Left hindlimb (tissue), 1 donor: Measurements from ENCODE around the gene COL11A1.
A peak's percentile ranks its signal among the peaks of the same experiment; 100 is the strongest.
"Not testable (repeated sequence)": the region's sequence is repeated elsewhere in the genome, so short reads cannot be mapped to it uniquely, and the experiment has no call there.

Experiments
- DNase-seq: peaks from one replicate; pipeline ENCODE4 v3.0.0-alpha.2; 2018

Gene COL11A1

DNA sequence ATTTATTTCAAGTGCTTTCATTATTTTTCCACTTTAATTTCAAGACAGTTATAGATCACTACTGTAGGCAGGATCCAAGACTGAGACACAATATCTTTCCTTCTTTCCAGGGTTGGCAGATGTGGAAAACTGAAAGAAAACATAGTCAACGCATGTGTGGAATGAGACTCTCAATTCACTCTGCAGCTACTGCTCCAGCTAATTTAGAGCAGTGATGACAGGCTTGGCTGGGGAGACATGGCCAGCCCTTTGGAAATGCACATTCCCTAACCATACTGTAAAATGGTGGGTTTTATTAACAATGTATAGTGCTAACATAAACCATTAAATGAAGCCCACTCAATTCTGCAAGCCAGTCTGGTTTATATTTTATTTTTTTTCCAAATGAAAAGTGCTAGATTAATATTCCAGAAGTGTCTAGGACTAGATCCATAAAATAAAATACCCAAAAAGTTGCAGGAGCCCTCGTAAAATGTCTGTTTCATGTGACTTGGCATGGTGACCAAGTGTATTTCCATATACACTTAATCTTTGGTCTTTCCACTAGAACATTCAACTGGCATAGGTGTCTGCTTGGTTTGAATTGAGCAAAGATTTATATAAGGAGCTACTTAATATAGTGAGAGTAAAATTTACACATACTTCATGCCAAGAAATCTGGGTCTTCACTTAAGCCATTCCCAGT lies 32.9 kb downstream of the COL11A1 start:
- peak; percentile 83 for DNase-seq

DNA sequence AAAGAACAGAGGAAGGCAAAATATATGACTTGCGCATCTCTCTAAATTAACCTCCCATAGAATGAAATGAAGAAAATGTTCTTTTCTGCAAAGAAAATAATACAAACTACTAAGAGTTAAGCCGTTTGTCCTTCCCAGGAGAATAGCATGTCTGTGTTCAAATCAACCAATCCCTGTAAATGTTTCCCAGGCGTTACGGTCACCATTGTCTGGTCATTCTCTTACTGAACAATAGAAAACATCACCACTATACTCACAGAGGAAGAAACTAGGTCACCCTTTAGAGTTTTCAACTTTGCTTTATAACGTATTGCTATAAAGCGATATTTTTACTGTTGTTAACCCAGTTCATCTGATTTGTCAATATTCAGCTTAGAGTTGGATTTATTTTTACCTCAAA lies 34.1 kb downstream of the COL11A1 start:
- no peak for DNase-seq

DNA sequence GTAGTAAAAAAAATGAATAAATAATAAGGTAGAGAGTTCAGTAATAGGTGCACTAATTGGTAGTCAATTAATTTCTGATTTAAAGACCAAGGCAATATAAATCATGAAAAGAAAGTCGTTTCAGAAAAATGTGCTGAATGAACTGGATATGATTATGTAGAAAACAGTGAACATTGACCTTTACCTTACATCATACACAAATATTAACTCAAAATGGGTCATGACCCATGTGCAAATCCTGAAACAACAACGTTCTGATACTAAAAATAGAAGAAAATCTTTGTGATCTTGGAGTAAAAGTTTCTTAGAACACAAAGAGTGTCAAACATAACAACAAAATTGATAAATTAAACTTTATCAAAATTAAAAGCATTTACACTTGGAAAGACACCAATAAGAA lies 39.1 kb downstream of the COL11A1 start:
- no peak for DNase-seq

DNA sequence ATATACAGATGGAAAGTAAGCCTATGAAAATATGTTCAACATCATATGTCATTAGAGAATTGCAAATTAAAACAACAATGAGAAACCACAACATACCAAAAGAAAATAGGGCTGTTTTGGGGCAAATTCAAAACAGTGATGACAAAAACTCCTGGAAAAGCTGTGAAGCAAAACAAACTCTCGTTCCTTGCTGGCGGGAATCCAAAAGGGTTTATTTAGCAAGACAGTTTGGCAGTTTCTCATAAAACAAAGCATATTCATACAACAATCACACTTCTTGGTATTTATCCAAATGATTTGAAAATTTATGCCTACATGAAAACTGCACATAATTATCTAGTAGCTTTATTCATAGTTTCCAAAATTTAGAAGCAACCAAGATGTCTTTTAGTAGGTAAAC lies 44.4 kb downstream of the COL11A1 start:
- no peak for DNase-seq

DNA sequence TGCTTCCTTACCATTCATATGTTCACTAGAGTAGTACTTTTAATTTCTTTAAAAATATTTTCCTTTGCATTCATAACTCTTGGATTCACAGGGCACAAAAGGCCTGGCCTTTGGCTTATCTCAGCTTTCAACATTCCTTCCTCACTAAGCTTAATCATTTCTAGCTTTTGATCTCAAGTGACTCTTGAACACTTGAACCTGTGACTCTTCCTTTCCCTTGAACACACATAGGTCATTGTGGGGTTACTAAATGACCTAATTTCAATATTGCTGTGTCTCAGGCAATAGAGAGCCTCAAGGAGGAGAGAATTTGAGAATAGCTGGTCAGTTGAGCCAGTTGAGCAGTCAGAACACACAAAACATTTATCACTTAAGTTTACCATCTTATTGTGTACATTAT lies 49.9 kb downstream of the COL11A1 start:
- no peak for DNase-seq

DNA sequence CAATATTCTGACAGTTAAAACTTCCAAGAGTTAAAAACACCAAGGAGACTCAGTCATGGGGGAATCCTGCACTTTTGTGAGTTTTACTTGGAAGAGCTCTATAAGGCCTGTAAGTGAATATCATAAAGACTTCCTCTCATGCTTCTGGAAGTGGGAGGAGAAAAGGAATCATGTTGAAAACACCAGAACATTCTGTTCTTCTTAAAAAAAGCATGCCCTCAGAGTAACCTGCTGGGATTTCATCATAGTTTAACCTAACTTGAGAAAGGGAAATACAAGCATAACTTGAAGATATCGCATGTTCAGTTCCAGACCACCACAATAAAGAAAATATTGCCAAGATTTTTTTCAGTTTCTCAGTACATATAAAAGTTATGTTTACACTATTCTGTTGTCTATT lies 51.9 kb downstream of the COL11A1 start:
- no peak for DNase-seq

DNA sequence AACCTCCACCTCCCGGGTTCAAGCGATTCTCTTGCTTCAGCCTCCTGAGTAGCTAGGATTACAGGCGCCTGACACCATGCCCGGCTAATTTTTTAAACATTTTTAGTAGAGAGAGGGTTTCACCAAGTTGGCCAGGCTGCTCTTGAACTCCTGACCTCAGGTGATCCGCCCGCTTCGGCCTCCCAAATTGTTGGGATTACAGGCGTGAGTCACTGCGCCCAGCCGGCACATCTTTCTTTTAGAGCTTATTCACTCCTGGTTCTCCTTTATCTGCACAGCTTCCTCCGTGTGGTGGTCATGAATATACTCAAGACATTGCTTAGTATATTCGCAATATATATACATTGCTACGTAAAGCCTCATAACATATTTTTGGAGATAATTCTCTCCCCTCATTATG lies 80.2 kb downstream of the COL11A1 start:
- DNase-seq, result not testable (repeated sequence)

DNA sequence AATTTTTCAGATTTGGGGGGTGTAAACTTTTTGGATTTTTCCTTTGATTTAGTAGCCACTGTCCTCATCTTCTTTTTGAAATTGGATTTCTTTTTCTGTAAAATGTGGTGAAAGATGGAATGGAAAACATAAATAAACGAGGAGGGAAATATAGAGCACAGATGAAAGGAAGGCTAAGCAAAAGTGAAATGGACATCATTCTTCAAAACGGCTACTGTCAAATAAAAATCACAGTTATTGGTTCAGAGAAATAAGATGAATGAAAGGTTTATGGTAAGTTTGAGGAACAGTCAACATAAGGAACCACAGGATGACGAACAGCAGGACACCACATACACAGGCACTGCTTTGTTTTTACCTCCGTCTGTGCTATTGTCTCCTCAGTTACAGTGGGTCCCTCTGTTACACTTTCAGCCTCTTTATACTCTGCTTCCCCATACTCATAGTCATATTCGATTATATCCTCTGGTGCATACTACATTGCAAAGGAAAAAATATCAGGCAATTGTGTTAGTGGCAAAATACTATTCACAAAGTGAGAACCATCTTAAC lies 82.4 kb downstream of the COL11A1 start:
- DNase-seq, result no peak

DNA sequence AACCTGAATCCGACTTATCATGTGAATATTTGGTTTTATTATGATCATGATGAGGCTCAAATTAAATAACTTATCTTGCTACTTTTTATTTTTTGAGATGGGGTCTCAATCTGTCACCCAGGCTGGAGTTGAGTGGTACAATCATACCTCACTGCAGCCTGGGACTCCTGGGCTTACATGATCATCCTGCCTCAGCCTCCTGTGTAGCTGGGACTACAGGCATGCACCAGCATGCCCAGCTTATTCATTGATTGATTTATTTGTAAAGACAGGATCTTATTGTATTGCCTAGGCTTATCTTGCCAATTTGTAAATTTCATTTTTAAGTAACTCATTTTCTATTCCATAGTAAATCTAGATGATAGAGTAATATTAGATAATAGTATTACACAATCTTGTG lies 84.3 kb downstream of the COL11A1 start:
- DNase-seq, result no peak

DNA sequence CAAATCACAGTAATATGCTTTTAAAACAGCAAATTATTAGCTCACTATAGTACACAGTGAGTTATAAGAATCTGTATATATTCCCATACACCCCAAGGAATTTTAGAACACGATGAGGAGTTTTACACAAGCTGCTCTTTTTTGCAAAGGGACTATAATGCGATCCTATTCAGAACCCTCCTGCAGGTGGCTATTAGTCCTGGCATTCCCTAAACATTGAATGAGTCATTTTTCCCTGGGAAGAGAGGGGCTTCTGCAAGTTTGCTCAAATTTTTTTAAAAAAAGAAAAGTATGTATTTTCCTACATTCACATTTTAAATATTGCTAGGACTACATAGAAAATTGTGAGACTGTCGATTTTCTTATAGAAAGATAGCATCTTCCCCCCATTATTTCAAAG lies 106.3 kb downstream of the COL11A1 start:
- DNase-seq, result no peak

DNA sequence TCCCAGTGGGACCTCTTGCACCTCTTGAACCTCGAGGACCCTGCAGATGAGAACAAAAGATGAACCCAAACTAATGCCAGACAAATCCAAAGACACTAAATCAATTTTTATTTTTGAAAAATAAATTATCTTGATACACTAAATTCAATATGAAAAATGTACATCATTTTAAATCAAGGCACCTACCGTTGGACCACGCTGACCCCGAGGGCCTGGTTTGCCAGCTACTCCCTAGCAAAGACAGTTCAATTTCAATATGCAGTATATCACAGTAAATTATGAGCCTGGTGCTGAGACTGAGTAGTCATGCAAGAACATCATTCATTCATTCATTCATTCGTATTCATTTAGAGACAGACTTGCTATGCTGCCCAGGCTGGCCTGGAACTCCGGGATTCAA lies 129.4 kb downstream of the COL11A1 start:
- DNase-seq, result no peak

DNA sequence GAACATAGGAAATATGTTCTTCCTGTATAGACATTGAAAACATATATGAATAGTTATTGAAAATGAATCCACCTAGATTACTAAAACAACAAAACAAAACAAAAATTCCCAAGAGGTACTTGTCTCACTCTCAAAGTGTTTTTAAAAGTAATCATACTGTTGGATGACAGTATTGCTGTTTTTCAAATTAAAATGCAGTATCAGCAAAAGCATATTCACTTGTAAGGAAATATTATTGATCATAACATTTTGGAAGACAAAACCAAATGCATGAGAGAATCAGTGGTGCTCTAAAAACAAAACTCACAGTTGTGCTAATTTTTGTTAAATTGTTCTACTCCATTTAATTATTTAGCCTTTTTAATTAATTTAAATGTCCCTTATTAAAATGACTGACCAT lies 131.0 kb downstream of the COL11A1 start:
- no peak for DNase-seq

DNA sequence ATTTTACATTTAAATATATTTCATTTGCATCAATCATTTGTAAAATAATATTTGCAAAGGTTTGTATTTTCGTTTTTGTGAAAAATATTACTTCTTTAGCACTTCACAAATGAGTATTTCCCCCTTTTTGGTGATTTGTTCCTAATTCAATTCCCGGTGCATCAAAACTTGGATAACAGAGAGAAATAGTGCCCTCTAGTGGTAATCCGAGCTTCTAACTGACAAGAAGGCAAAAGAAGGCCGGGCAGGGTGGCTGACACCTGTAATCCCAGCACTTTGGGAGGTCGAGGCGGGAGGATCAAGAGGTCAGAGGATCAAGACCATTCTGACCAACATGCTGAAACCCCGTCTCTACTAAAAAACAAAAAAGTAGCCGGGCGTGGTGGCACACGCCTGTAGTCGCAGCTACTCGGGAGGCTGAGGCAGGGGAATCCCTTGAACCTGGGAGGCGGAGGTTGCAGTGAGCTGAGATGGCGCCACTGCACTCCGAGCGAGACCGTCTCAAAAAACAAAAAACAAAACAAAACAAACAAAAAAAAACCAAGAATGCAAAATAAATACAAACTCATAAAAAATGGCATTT lies 137.7 kb downstream of the COL11A1 start:
- no peak for DNase-seq

DNA sequence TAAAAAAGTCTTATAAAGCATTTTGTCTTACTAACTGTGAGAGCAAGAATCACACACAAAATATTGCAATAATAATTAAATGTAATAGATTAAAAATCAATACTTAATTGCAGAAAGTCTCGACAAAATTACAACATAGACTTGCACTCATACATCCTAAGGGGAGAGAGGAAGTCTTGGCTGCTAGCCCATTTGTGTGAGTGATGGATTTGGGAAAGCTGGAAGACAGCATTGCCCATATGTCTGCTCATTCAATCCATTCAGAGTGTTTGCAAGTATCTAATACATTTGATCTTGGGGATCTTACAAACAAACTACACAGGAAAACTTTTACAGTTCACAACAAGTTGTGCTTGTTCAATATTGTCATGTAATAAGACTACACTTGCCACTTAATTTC lies 140.5 kb downstream of the COL11A1 start:
- no peak for DNase-seq

DNA sequence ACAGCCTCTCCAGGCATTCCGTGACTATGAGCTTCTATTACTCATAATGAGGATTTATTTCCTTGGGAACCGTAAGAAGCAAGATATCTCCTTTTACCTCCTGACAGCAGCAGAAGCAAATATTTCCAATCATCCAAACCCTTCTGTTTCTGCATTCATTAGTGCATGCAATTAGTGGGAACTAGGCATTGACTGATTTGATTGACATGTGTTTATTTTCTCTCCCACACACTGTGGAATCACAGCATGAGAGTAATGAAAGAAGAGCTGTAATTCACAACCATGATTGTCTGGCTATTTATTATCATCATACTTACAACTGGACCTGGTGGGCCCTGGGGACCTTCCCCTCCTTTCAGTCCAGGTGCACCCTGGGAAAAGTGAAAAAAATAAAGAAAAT lies 146.8 kb downstream of the COL11A1 start:
- no peak for DNase-seq

DNA sequence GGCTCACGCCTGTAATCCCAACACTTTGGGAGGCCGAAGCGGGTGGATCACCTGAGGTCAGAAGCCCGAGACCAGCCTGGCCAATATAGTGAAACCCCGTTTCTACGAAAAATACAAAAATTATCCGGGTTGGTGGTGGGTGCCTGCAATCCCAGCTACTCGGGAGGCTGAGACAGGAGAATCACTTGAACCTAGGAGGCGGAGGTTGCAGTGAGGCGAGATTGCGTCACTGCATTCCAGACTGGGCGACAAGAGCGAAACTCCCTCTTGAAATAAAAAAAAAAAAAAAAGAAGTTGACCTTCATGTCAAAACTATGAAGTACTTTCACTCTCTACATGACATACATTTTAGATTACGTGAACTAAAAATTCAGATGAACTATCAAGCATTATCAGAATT lies 153.7 kb downstream of the COL11A1 start:
- no peak for DNase-seq

DNA sequence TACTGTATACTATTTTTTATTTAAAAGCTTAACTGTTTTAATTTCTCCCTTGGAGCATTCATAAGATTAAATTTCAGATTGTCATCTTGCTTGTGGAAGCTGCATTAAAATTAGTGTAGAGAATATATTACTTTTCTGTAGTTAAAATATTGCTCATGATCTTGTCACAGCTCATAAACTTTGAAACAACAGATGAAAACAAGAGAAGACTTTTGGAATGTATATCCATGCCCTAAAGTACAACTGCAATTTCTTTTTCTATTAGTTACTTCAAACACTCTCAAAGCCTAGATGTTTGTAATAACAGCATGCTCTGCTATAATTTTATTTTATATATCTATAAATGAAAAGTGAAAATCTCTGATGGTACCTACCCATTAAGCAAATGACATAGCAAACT lies 155.9 kb downstream of the COL11A1 start:
- DNase-seq, result no peak

DNA sequence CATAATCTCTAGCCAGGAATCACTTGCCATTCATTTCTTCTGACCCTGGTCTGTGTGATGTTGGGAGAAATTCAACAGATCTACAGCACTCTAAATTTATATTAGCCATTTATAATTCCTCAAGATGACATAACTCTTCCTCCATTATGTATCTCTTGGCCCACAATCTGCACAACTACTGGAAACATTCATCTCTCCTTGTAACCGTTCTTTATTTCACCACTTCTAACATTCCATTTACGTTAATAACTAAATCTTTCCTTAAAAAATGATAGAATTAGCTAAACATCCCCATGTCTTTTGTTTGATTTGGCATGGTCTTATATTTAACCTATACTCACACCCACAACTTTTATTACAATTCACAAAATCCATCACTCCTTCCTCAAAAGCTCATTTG lies 166.0 kb downstream of the COL11A1 start:
- DNase-seq, result no peak

DNA sequence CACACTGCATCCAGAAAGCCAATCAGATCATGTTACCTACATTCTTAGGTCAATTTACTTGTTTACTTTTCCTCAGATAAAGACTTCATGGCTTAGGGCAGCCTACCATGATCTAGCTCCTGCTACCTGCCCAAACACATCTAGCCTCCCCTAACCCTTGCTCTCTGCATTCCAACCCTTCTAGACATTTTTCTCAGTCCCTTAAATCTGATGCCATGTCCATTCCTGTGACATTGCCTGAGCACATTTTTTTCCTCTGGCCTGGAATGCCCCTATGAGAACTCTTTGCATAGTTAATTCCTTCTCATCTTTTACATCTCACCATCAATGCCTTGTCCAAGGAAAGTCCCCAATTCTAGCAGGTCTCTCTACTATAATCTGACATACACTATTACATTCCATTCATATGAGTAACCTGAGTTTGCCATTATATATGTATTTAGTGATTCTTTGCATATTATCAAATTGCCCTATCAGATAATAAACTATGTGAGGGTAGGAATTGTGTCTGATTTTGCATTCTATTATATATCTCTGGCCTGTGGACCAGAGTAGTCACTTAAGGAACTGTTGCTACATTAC lies 166.9 kb downstream of the COL11A1 start:
- DNase-seq, result no peak

DNA sequence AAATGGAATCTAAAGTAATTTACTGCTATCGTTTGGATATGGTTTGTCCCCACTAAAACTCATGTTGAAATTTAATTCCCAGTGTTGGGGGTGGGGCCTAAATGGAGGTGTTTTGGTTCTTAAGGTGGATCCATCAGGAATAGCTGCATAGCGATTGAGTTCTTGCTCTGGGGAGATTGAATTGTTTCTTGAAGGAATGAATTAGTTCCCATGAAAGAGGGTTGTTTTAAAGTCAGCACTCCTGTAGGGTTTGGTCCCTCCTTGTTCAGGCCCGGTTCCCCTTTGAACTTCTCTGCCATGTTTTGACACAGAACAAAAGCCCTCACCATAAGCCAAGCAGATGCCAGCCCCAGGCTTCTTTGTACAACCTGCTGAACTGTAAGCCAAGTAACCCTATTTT lies 170.9 kb downstream of the COL11A1 start:
- no peak for DNase-seq

DNA sequence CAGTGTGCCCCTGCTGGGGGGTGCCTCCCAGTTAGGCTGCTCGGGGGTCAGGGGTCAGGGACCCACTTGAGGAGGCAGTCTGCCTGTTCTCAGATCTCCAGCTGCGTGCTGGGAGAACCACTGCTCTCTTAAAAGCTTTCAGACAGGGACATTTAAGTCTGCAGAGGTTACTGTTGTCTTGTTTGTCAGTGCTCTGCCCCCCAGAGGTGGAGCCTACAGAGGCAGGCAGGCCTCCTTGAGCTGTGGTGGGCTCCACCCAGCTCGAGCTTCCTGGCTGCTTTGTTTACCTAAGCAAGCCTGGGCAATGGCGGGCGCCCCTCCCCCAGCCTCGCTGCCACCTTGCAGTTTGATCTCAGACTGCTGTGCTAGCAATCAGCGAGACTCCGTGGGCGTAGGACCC lies 175.0 kb downstream of the COL11A1 start:
- not testable (repeated sequence) for DNase-seq

DNA sequence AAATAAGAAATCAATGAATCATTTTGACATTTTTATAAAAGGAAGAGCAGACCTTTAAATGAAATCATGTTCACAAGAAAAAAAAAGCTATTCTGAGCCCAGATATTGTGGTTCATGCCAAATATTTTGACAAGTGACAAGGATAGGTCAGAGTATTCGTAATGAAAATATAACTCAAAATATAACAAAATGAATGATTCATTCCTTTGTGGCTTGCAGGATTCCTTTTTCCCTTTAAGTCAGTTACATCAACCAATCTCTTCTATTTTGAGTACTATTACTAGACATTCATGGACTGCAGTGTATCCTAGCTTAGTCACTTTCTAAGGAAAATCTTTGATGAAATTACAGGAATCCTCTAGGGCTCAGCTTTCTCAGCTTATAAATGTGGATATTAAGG lies 188.7 kb downstream of the COL11A1 start:
- no peak for DNase-seq

DNA sequence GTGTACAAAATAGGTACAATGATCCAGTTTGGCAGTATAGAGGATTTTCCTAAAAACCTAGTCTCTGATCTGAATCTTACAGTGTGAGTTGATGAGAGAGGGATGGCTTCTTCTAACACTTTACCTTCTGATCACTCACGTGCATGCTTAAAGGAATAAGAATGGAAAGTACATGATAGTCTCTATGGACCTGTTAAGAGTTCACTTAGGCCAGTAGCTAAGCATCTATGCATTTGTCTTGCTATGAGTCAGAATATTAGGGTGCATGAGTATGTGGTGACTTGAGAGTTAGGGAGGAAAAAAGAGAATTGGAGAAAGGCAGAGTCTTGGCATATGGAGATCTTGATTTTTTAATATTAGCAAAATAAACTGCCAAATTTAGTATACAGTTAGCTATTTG lies 206.3 kb downstream of the COL11A1 start:
- no peak for DNase-seq

DNA sequence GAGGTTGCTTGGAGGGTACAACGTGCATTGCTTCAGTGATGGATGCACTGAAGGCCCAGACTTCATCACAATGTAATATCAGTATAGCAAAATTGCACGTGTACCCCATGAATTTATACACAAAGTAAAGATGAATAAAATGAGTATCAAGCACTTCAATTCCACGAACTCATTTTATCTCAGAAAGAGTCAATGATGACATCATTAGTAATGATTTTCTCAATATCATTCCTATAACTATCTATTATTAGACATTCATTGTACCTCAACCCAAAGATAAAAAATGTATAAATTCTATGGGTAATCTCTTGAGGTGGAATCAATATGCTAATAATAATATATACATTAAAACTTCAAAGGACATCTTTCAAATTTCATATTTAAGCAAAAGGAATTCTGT lies 208.4 kb downstream of the COL11A1 start:
- DNase-seq, result no peak

DNA sequence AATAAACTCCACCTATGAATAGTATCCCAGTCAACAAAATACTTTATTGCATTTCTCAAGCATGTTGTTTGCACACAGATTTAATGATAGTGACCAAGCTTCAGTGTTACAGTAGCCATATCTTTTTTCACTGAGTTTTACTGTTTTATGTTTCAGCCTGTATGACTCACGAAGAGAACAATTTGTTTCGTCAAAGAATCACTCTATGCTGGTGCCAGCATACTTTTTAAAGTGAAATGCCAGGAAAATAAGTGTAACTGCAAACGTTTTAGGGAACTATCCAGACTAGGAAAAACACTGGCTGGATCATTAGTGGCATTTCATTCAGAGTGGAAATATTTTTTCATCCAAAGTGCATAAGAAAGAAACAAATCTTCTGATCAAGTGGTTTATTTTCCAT lies 210.8 kb downstream of the COL11A1 start:
- DNase-seq, result no peak
